ENCODE data around the gene CTDP1.

Gene CTDP1

GRCh38 chr18:79639072-79639829 is 40.4 kb upstream of the CTDP1 start:
- H3K27ac ChIP-seq, result no peak overlapping the region
- ChIA-PET POLR2A (ENCODE audit: low non-redundant PET) (no interaction called here), CTCF (no interaction called here)
- TF ChIP-seq CTCF (conservative IDR thresholded peaks at IDR 0.05; ENCODE audit: low read depth), result no peak
- DNase-seq (ENCODE audit: low spot score), result no peak

GRCh38 chr18:79640064-79640672 is 39.4 kb upstream of the CTDP1 start:
- no peak for TF ChIP-seq CTCF (conservative IDR thresholded peaks at IDR 0.05; ENCODE audit: low read depth)
- CTCF ChIA-PET, result interaction anchor here (0.6 kb wide), 1 partner anchor 1565 kb away, joined by 3 read pairs; no protein-coding TSS in a partner anchor

GRCh38 chr18:79640875-79641274 is 38.7 kb upstream of the CTDP1 start:
- ChIA-PET POLR2A (ENCODE audit: low non-redundant PET) (no interaction called here), CTCF (no interaction called here)
- no peak for DNase-seq (ENCODE audit: low spot score)
- TF ChIP-seq CTCF (conservative IDR thresholded peaks at IDR 0.05; ENCODE audit: low read depth), result no peak
- no peak overlapping the region for H3K27ac ChIP-seq

More at GRCh38 chr18:79640064-79640672, 39.4 kb upstream of the CTDP1 start:
- POLR2A ChIA-PET (ENCODE audit: low non-redundant PET), result no interaction called here
- no peak overlapping the region for H3K27ac ChIP-seq
- no peak for DNase-seq (ENCODE audit: low spot score)

- ChIA-PET CTCF (interaction anchor here (0.7 to 1.2 kb wide), 2 partner anchors 107 to 261 kb away, joined by 3 to 6 read pairs; no protein-coding TSS in a partner anchor), POLR2A (ENCODE audit: low non-redundant PET) (no interaction called here)
- DNase-seq (ENCODE audit: low spot score), result no peak
- H3K27ac ChIP-seq, result no peak overlapping the region
- TF ChIP-seq CTCF (conservative IDR thresholded peaks at IDR 0.05; ENCODE audit: low read depth), result no peak
Observed at GRCh38 chr18:79641722-79642497, 37.7 kb upstream of the CTDP1 start.

- no peak overlapping the region for H3K27ac ChIP-seq
- no peak for DNase-seq (ENCODE audit: low spot score)
- ChIA-PET POLR2A (ENCODE audit: low non-redundant PET) (no interaction called here), CTCF (interaction anchor here (0.7 to 1.2 kb wide), 2 partner anchors 190 to 262 kb away, joined by 4 to 6 read pairs; no protein-coding TSS in a partner anchor)
- TF ChIP-seq CTCF (conservative IDR thresholded peaks at IDR 0.05; ENCODE audit: low read depth), result no peak
Observed at GRCh38 chr18:79642626-79643025, 37.0 kb upstream of the CTDP1 start.

All from RWPE1 (cell line).